ENCODE results near the gene ALDH3A1. TPM values are rescaled to one million over a fixed set of nuclear protein-coding genes. Genes with fewer than 3 reads are reported as not detected.

Gene ALDH3A1
- total RNA-seq, 2 experiments from 2014 or later = 0.38 to 0.92 TPM

GRCh38 chr17:19728084-19728495 is 20.0 kb downstream of the ALDH3A1 start:
- DNase-seq = no peak
- intact Hi-C loops (cut with micrococcal nuclease) = no loop called here
- Mint-ChIP-seq H3K27me3 (no peaks in the 10 kb centered on the region), H3K27ac (no peak overlapping the region), H3K9me3 (no peaks in the 10 kb centered on the region), H3K4me3 (no peak overlapping the region), H3K4me1 (ENCODE audit: low read depth) (peaks cover 13% of the 10 kb centered on the region), H3K36me3 (ENCODE audit: low read depth) (no peaks in the 10 kb centered on the region)
- ChIA-PET CTCF (interaction anchor here (0.8 to 2.5 kb wide), 5 partner anchors 10 to 365 kb away, joined by 3 to 9 read pairs (median 3); partner anchors contain the start of gene B9D1), POLR2A (interaction anchor here (1.3 kb wide), 1 partner anchor 13 kb away, joined by 3 read pairs; no protein-coding TSS in a partner anchor)
- no peak for ATAC-seq
- no peak for TF ChIP-seq CTCF (IDR thresholded peaks at IDR 0.05)

- ChIA-PET POLR2A (interaction anchor here (1.3 kb wide), 1 partner anchor 13 kb away, joined by 3 read pairs; no protein-coding TSS in a partner anchor), CTCF (interaction anchor here (0.8 to 2.5 kb wide), 5 partner anchors 9 to 365 kb away, joined by 3 to 9 read pairs (median 3); partner anchors contain the start of gene B9D1)
- no peak for TF ChIP-seq CTCF (IDR thresholded peaks at IDR 0.05)
- intact Hi-C loops (cut with micrococcal nuclease) = no loop called here
- peaks cover 13% of the 10 kb centered on the region for H3K4me1 Mint-ChIP-seq (ENCODE audit: low read depth)
- H3K4me3 Mint-ChIP-seq = no peak overlapping the region
- ATAC-seq = no peak
- no peak for DNase-seq
- H3K9me3 Mint-ChIP-seq = no peaks in the 10 kb centered on the region
- no peaks in the 10 kb centered on the region for H3K36me3 Mint-ChIP-seq (ENCODE audit: low read depth)
- H3K27me3 Mint-ChIP-seq = no peaks in the 10 kb centered on the region
- no peak overlapping the region for H3K27ac Mint-ChIP-seq
These were observed 20.5 kb downstream of the ALDH3A1 start for GRCh38 chr17:19727501-19728078.

- intact Hi-C loops (cut with micrococcal nuclease) = no loop called here
- Mint-ChIP-seq H3K4me3 (no peak overlapping the region), H3K4me1 (ENCODE audit: low read depth) (peaks cover 13% of the 10 kb centered on the region), H3K27me3 (no peaks in the 10 kb centered on the region), H3K27ac (no peak overlapping the region), H3K9me3 (no peaks in the 10 kb centered on the region), H3K36me3 (ENCODE audit: low read depth) (no peaks in the 10 kb centered on the region)
- ChIA-PET POLR2A (no interaction called here), CTCF (interaction anchor here (0.8 to 2.5 kb wide), 5 partner anchors 18 to 364 kb away, joined by 3 to 9 read pairs (median 3); partner anchors contain the start of gene B9D1)
- no peak for ATAC-seq
- DNase-seq = no peak
- TF ChIP-seq CTCF (IDR thresholded peaks at IDR 0.05) = no peak
These were observed 21.3 kb downstream of the ALDH3A1 start for GRCh38 chr17:19726631-19727376.

- intact Hi-C loops (cut with micrococcal nuclease) = no loop called here
- ChIA-PET CTCF (interaction anchor here (0.8 kb wide), 1 partner anchor 19 kb away, joined by 3 read pairs; no protein-coding TSS in a partner anchor), POLR2A (interaction anchor here (0.6 to 1.0 kb wide), 2 partner anchors 77 to 78 kb away, joined by 3 to 5 read pairs; partner anchors contain the start of gene ALDH3A2)
- H3K27ac Mint-ChIP-seq = no peak overlapping the region
- no peak overlapping the region for H3K4me3 Mint-ChIP-seq
- peaks cover 13% of the 10 kb centered on the region for H3K4me1 Mint-ChIP-seq (ENCODE audit: low read depth)
- DNase-seq (no peak), ATAC-seq (no peak)
- H3K9me3 Mint-ChIP-seq = no peaks in the 10 kb centered on the region
- H3K27me3 Mint-ChIP-seq = no peaks in the 10 kb centered on the region
- H3K36me3 Mint-ChIP-seq (ENCODE audit: low read depth) = no peaks in the 10 kb centered on the region
- no peak for TF ChIP-seq CTCF (IDR thresholded peaks at IDR 0.05)
These were observed 22.6 kb downstream of the ALDH3A1 start for GRCh38 chr17:19725486-19725885.
